ENCODE measurements around the gene TBC1D5.
"Not testable (repeated sequence)": the region's sequence is repeated elsewhere in the genome, so short reads cannot be mapped to it uniquely, and the experiment has no call there.

TBC1D5 gene

GRCh38 chr3:17623464-17623863 is 119.0 kb downstream of the TBC1D5 start:
- H3K4me1 ChIP-seq (ENCODE audit: control insufficient read depth in 1 of 2, insufficient read depth in 2 of 2, low read length in 2 of 2), result no peaks in the 10 kb centered on the region
- H3K9me3 ChIP-seq (ENCODE audit: control insufficient read depth in 1 of 2, low read length in 2 of 2), result no peaks in the 10 kb centered on the region
- H3K4me3 ChIP-seq (ENCODE audit: low read depth in 1 of 2, low read length in 2 of 2), result no peak overlapping the region
- H3K27me3 ChIP-seq (ENCODE audit: low read depth, low read length), result no peaks in the 10 kb centered on the region
- H3K27ac ChIP-seq (ENCODE audit: low read length), result no peak overlapping the region
- peaks cover 0 to 5% of the 10 kb centered on the region in 2 donors for H3K36me3 ChIP-seq (ENCODE audit: control insufficient read depth in 1 of 2, insufficient read depth in 2 of 2, low read length in 2 of 2)

GRCh38 chr3:17619968-17620367 is 122.5 kb downstream of the TBC1D5 start:
- H3K4me3 ChIP-seq (ENCODE audit: low read depth in 1 of 2, low read length in 2 of 2), result no peak overlapping the region
- no peaks in the 10 kb centered on the region for H3K27me3 ChIP-seq (ENCODE audit: low read depth, low read length)
- no peak overlapping the region for H3K27ac ChIP-seq (ENCODE audit: low read length)
- no peaks in the 10 kb centered on the region for H3K4me1 ChIP-seq (ENCODE audit: control insufficient read depth in 1 of 2, insufficient read depth in 2 of 2, low read length in 2 of 2)
- H3K9me3 ChIP-seq (ENCODE audit: control insufficient read depth in 1 of 2, low read length in 2 of 2), result no peaks in the 10 kb centered on the region
- H3K36me3 ChIP-seq (ENCODE audit: control insufficient read depth in 1 of 2, insufficient read depth in 2 of 2, low read length in 2 of 2), result peaks cover 0 to 5% of the 10 kb centered on the region in 2 donors

- not testable (repeated sequence) for H3K36me3 ChIP-seq (ENCODE audit: control insufficient read depth in 1 of 2, insufficient read depth in 2 of 2, low read length in 2 of 2); H3K4me1 ChIP-seq (ENCODE audit: control insufficient read depth in 1 of 2, insufficient read depth in 2 of 2, low read length in 2 of 2); H3K9me3 ChIP-seq (ENCODE audit: control insufficient read depth in 1 of 2, low read length in 2 of 2); H3K27me3 ChIP-seq (ENCODE audit: low read depth, low read length); H3K4me3 ChIP-seq (ENCODE audit: low read depth in 1 of 2, low read length in 2 of 2); H3K27ac ChIP-seq (ENCODE audit: low read length)
These were observed 129.4 kb downstream of the TBC1D5 start for GRCh38 chr3:17613017-17613416.

GRCh38 chr3:17607905-17608304 is 134.5 kb downstream of the TBC1D5 start:
- H3K27ac ChIP-seq (ENCODE audit: low read length), result no peak overlapping the region
- H3K27me3 ChIP-seq (ENCODE audit: low read depth, low read length), result no peaks in the 10 kb centered on the region
- H3K4me1 ChIP-seq (ENCODE audit: control insufficient read depth in 1 of 2, insufficient read depth in 2 of 2, low read length in 2 of 2), result no peaks in the 10 kb centered on the region
- H3K36me3 ChIP-seq (ENCODE audit: control insufficient read depth in 1 of 2, insufficient read depth in 2 of 2, low read length in 2 of 2), result no peaks in the 10 kb centered on the region
- H3K9me3 ChIP-seq (ENCODE audit: control insufficient read depth in 1 of 2, low read length in 2 of 2), result no peaks in the 10 kb centered on the region
- H3K4me3 ChIP-seq (ENCODE audit: low read depth in 1 of 2, low read length in 2 of 2), result no peak overlapping the region

- H3K27me3 ChIP-seq (ENCODE audit: low read depth, low read length), result no peaks in the 10 kb centered on the region
These were observed 136.5 kb downstream of the TBC1D5 start for GRCh38 chr3:17605934-17606333.

GRCh38 chr3:17605032-17605431 is 137.4 kb downstream of the TBC1D5 start:
- Histone ChIP-seq H3K36me3 (ENCODE audit: control insufficient read depth in 1 of 2, insufficient read depth in 2 of 2, low read length in 2 of 2) (no peaks in the 10 kb centered on the region), H3K9me3 (ENCODE audit: control insufficient read depth in 1 of 2, low read length in 2 of 2) (no peaks in the 10 kb centered on the region), H3K27ac (ENCODE audit: low read length) (no peak overlapping the region), H3K4me3 (ENCODE audit: low read depth in 1 of 2, low read length in 2 of 2) (no peak overlapping the region), H3K4me1 (ENCODE audit: control insufficient read depth in 1 of 2, insufficient read depth in 2 of 2, low read length in 2 of 2) (no peaks in the 10 kb centered on the region), H3K27me3 (ENCODE audit: low read depth, low read length) (no peaks in the 10 kb centered on the region)

More at GRCh38 chr3:17605934-17606333, 136.5 kb downstream of the TBC1D5 start:
- no peaks in the 10 kb centered on the region for H3K9me3 ChIP-seq (ENCODE audit: control insufficient read depth in 1 of 2, low read length in 2 of 2)
- H3K4me1 ChIP-seq (ENCODE audit: control insufficient read depth in 1 of 2, insufficient read depth in 2 of 2, low read length in 2 of 2), result no peaks in the 10 kb centered on the region
- H3K27ac ChIP-seq (ENCODE audit: low read length), result no peak overlapping the region
- no peak overlapping the region for H3K4me3 ChIP-seq (ENCODE audit: low read depth in 1 of 2, low read length in 2 of 2)
- no peaks in the 10 kb centered on the region for H3K36me3 ChIP-seq (ENCODE audit: control insufficient read depth in 1 of 2, insufficient read depth in 2 of 2, low read length in 2 of 2)

- no peaks in the 10 kb centered on the region for H3K36me3 ChIP-seq (ENCODE audit: control insufficient read depth in 1 of 2, insufficient read depth in 2 of 2, low read length in 2 of 2)
- H3K4me3 ChIP-seq (ENCODE audit: low read depth in 1 of 2, low read length in 2 of 2), result no peak overlapping the region
These were observed 140.3 kb downstream of the TBC1D5 start for GRCh38 chr3:17602126-17602525.

GRCh38 chr3:17592956-17593355 is 149.5 kb downstream of the TBC1D5 start:
- no peak overlapping the region for H3K27ac ChIP-seq (ENCODE audit: low read length)
- no peak overlapping the region for H3K4me3 ChIP-seq (ENCODE audit: low read depth in 1 of 2, low read length in 2 of 2)
- peaks cover 0 to 8% of the 10 kb centered on the region in 2 donors for H3K36me3 ChIP-seq (ENCODE audit: control insufficient read depth in 1 of 2, insufficient read depth in 2 of 2, low read length in 2 of 2)
- H3K4me1 ChIP-seq (ENCODE audit: control insufficient read depth in 1 of 2, insufficient read depth in 2 of 2, low read length in 2 of 2), result no peaks in the 10 kb centered on the region
- H3K27me3 ChIP-seq (ENCODE audit: low read depth, low read length), result no peaks in the 10 kb centered on the region
- H3K9me3 ChIP-seq (ENCODE audit: control insufficient read depth in 1 of 2, low read length in 2 of 2), result peaks cover 3 to 18% of the 10 kb centered on the region in 2 donors

More at GRCh38 chr3:17602126-17602525, 140.3 kb downstream of the TBC1D5 start:
- H3K9me3 ChIP-seq (ENCODE audit: control insufficient read depth in 1 of 2, low read length in 2 of 2), result peaks cover 0 to 9% of the 10 kb centered on the region in 2 donors
- no peaks in the 10 kb centered on the region for H3K4me1 ChIP-seq (ENCODE audit: control insufficient read depth in 1 of 2, insufficient read depth in 2 of 2, low read length in 2 of 2)
- no peak overlapping the region for H3K27ac ChIP-seq (ENCODE audit: low read length)
- H3K27me3 ChIP-seq (ENCODE audit: low read depth, low read length), result no peaks in the 10 kb centered on the region

- Histone ChIP-seq H3K27me3 (ENCODE audit: low read depth, low read length) (no peaks in the 10 kb centered on the region), H3K4me3 (ENCODE audit: low read depth in 1 of 2, low read length in 2 of 2) (no peak overlapping the region), H3K9me3 (ENCODE audit: control insufficient read depth in 1 of 2, low read length in 2 of 2) (peaks cover 3 to 18% of the 10 kb centered on the region in 2 donors), H3K36me3 (ENCODE audit: control insufficient read depth in 1 of 2, insufficient read depth in 2 of 2, low read length in 2 of 2) (peaks cover 0 to 8% of the 10 kb centered on the region in 2 donors), H3K4me1 (ENCODE audit: control insufficient read depth in 1 of 2, insufficient read depth in 2 of 2, low read length in 2 of 2) (no peaks in the 10 kb centered on the region), H3K27ac (ENCODE audit: low read length) (no peak overlapping the region)
These were observed 152.0 kb downstream of the TBC1D5 start for GRCh38 chr3:17590465-17590864.

GRCh38 chr3:17589888-17590287 is 152.5 kb downstream of the TBC1D5 start:
- H3K4me1 ChIP-seq (ENCODE audit: control insufficient read depth in 1 of 2, insufficient read depth in 2 of 2, low read length in 2 of 2), result no peaks in the 10 kb centered on the region
- H3K4me3 ChIP-seq (ENCODE audit: low read depth in 1 of 2, low read length in 2 of 2), result no peak overlapping the region
- peaks cover 3 to 18% of the 10 kb centered on the region in 2 donors for H3K9me3 ChIP-seq (ENCODE audit: control insufficient read depth in 1 of 2, low read length in 2 of 2)
- no peak overlapping the region for H3K27ac ChIP-seq (ENCODE audit: low read length)
- no peaks in the 10 kb centered on the region for H3K27me3 ChIP-seq (ENCODE audit: low read depth, low read length)
- H3K36me3 ChIP-seq (ENCODE audit: control insufficient read depth in 1 of 2, insufficient read depth in 2 of 2, low read length in 2 of 2), result peaks cover 0 to 8% of the 10 kb centered on the region in 2 donors

- peaks cover 0 to 8% of the 10 kb centered on the region in 2 donors for H3K36me3 ChIP-seq (ENCODE audit: control insufficient read depth in 1 of 2, insufficient read depth in 2 of 2, low read length in 2 of 2)
These were observed 154.0 kb downstream of the TBC1D5 start for GRCh38 chr3:17588422-17588821.

More at GRCh38 chr3:17588422-17588821, 154.0 kb downstream of the TBC1D5 start:
- H3K4me1 ChIP-seq (ENCODE audit: control insufficient read depth in 1 of 2, insufficient read depth in 2 of 2, low read length in 2 of 2), result no peaks in the 10 kb centered on the region
- no peaks in the 10 kb centered on the region for H3K27me3 ChIP-seq (ENCODE audit: low read depth, low read length)
- no peak overlapping the region for H3K27ac ChIP-seq (ENCODE audit: low read length)
- H3K9me3 ChIP-seq (ENCODE audit: control insufficient read depth in 1 of 2, low read length in 2 of 2), result peaks cover 3 to 15% of the 10 kb centered on the region in 2 donors
- no peak overlapping the region for H3K4me3 ChIP-seq (ENCODE audit: low read depth in 1 of 2, low read length in 2 of 2)
